ENCODE data around the gene TFAP2A. TPM values are rescaled to one million over a fixed set of nuclear protein-coding genes. Genes with fewer than 3 reads are reported as not detected.

Gene TFAP2A
- total RNA-seq, 2 donors from 2014 or later = 0.52 TPM; not detected in 1

DNA sequence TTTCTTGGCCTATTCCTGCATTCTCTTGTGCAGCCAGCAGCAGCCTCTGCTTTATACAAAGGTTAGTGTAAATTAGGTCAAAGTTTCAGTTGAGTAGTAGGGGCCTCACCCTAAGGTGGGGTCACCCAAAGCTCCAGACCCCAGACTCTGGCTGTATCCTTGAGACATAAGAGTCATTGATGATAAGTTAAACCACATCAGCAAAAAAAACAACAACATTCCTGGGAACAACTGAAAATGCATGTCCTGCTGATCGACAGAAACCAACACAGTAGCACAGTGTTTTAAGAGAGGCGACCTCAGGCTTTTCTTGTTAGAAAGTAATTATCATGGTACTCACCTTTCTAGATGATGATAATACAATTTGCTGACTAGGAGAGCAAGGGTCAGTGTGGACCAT lies 52.6 kb downstream of the TFAP2A start:
- intact Hi-C loops (cut with DNase I) = no loop called here
- DNase-seq (ENCODE audit: low spot score) = no peak

DNA sequence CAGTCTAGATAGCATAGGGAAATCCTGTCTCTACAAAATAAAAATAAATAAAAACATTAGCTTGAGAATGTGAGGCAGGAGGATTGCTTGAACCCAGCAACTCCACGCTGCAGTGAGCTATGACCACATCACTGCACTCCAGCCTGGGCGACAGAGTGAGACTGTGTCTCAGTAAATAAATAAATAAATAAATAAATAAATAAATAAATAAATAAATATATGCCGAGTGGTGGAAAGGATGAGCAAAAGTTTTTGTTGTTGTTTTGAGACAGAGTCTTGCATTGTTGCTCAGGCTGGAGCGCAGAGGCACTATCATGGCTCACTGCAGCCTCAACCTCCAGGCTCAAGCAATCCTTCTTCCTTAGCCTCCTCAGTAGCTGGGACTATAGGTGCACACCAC lies 53.4 kb downstream of the TFAP2A start:
- DNase-seq (ENCODE audit: low spot score) = no peak
- intact Hi-C loops (cut with DNase I) = no loop called here

DNA sequence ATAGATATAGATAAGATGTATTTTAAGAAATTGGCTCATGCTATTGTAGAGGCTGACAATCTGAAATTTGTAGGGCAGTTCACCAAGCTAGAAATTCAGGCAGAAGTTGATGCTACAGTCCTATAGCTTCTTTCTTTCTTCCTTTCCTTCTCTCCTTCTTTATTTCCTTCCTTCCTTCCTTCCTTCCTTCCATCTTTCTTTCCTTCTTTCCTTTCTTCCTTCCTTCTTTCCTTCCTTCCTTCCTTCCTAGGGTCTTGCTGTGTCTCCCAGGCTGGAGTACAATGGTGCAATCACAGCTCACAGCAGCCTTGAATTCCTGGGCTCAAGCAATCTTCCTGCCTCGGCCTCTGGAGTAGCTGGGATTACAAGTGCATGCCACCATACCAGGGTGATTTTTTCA lies 55.3 kb downstream of the TFAP2A start:
- no peak for DNase-seq (ENCODE audit: low spot score)
- intact Hi-C loops (cut with DNase I) = no loop called here

DNA sequence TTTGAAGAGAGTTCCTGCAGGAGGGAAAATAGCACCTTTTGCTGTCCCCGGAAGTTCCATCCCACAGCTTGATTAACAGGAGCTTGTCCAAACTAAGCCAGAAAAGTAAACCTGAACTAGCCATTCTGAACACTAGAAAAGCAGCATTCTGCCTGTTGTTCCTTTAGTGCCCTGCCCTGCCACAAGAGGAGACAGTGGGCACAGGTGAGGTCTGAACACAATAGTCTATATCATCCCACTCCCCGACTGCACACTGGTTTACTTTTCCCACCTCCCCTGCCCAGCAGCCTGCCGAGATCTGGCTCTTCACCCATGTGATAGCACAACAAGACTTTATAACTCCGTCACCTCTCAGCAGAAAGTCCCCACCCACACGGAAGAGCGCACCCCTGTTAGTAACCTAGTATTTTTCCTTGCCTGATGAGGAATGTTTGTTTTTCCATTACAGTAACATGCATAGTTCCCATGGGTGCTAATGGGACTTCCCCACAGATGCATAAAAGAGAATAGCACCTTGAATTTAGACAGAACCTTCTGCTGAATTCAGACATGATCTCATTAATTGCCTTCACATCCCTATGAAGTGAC lies 59.7 kb downstream of the TFAP2A start:
- DNase-seq (ENCODE audit: low spot score) = no peak
- intact Hi-C loops (cut with DNase I) = no loop called here

DNA sequence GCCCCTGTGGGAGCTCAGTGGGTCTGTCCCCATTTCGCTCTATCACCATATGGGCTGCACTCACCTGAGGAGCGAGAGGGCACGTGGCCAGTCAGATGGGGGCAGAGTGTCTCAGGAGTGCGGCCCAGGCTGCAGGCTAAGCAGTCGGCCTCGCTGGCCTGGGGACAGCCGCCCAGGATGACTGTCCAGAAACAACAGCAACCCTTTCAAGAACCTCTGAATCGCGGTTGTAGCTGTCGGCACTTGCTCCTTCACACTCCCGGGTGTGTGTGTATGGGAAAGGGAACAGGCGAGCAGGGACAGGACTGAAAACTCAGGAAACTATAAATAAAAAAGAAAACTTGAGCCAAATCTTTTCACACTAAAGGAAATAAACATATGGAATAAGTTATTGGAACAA lies 63.1 kb downstream of the TFAP2A start:
- DNase-seq (ENCODE audit: low spot score) = no peak
- intact Hi-C loops (cut with DNase I) = no loop called here

DNA sequence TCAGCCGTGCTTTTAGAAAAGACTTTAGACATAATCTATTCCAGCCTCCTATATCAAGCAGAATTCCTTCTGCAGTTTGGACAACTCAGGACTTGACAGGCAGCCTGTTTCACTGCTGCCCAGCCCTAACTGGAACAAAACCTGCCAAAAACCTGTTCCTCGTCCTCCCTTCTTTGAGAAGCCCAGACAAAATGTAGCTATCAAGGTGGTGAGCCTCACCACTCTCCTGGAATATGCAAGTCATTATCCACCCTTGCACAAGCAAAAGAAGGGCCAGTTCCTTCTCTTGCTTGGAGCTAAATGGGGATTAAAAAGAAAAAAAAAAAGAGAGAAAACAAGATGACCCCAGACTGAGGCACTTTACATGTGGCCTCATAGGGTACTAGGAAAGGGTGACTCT lies 64.2 kb downstream of the TFAP2A start:
- intact Hi-C loops (cut with DNase I) = no loop called here
- no peak for DNase-seq (ENCODE audit: low spot score)

DNA sequence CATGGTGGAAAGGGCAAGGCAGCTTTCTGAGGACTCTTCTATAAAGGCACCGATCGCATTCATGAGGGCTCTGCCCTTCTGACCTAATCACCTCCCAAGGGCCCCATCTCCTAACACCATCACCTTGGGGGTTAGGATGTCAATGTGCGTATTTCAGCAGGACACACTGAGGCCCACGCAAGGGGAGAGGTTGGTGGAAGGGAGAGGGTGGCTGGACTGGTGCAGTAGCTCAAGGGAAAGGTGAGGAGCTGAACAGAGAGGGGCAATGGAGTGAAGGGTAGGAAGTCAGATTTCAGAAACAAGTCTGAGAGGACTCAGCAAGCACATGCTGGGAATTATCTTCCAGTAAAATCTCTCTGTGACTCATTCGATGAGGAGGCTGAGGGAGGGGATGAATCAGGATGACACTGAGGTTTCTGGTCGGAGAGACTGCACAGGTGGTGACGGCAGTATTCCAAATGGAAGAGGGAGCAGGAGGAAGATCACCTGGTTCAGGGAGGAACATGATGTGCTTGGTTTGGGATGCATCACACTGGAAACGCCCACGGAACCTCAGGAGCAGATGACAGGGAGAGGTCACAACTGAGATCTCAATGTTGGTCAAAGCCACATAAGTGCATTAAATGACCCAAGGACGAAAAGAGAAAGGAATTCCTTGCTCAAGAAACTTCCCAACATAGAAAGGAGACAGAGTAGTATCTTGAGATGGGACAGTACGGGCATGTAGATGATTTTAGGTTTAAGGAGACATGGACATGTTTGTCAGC lies 67.1 kb downstream of the TFAP2A start:
- intact Hi-C loops (cut with DNase I) = no loop called here

More for the DNA sequence above, 67.1 kb downstream of the TFAP2A start:
- no peak for DNase-seq (ENCODE audit: low spot score)

Small RNAs within 50 kb of the gene (microRNA-seq; reads per million reads assigned to microRNA genes)
- gene MIR5689 (ENCODE audit: borderline microRNAs expressed in 2 of 2) = 0 reads per million in 2 donors

Other genes with a start within 250 kb of the TFAP2A start
- gene GCNT2, start 106.3 kb upstream of the TFAP2A start, total RNA-seq = 1 to 10 TPM; 1.9 to 2.6 TPM

Measured in posterior vena cava (tissue), 2 donors.